Activated CD4-positive, CD25-positive, alpha-beta regulatory T cell treated with anti-CD3 and anti-CD28 coated beads, Interleukin-2, amount 50 U/mL, for 72 hours (primary cell): ENCODE results near the gene MGAT4C.
"Not testable (repeated sequence)": the region's sequence is repeated elsewhere in the genome, so short reads cannot be mapped to it uniquely, and the experiment has no call there.

Experiments used
- DNase-seq: peaks from one replicate; pipeline ENCODE4 v3.0.0; 2021

Gene MGAT4C

GRCh38 chr12:86228656-86229055 lies 27.5 kb downstream of the MGAT4C start:
- DNase-seq: no peak

GRCh38 chr12:86226481-86226880 lies 29.7 kb downstream of the MGAT4C start:
- no peak for DNase-seq

GRCh38 chr12:86216591-86216990 lies 39.6 kb downstream of the MGAT4C start:
- DNase-seq: no peak

- DNase-seq: no peak
These were observed 43.2 kb downstream of the MGAT4C start for GRCh38 chr12:86213012-86213411.

- DNase-seq: no peak
These were observed 57.3 kb downstream of the MGAT4C start for GRCh38 chr12:86198696-86199444.

- no peak for DNase-seq
These were observed 59.7 kb downstream of the MGAT4C start for GRCh38 chr12:86196465-86196864.

- no peak for DNase-seq
These were observed 61.5 kb downstream of the MGAT4C start for GRCh38 chr12:86194721-86195120.

GRCh38 chr12:86193931-86194330 lies 62.3 kb downstream of the MGAT4C start:
- DNase-seq: no peak

GRCh38 chr12:86188226-86188625 lies 68.0 kb downstream of the MGAT4C start:
- DNase-seq: no peak

- no peak for DNase-seq
These were observed 69.7 kb downstream of the MGAT4C start for GRCh38 chr12:86186449-86186848.

- DNase-seq: no peak
These were observed 76.3 kb downstream of the MGAT4C start for GRCh38 chr12:86179855-86180254.

- no peak for DNase-seq
These were observed 82.0 kb downstream of the MGAT4C start for GRCh38 chr12:86174188-86174587.

GRCh38 chr12:86172913-86173443 lies 83.2 kb downstream of the MGAT4C start:
- no peak for DNase-seq

- DNase-seq: no peak
These were observed 86.1 kb downstream of the MGAT4C start for GRCh38 chr12:86170051-86170450.

- no peak for DNase-seq
These were observed 97.2 kb downstream of the MGAT4C start for GRCh38 chr12:86158956-86159355.

GRCh38 chr12:86154620-86155019 lies 101.6 kb downstream of the MGAT4C start:
- DNase-seq: no peak

- DNase-seq: no peak
These were observed 107.6 kb downstream of the MGAT4C start for GRCh38 chr12:86148612-86149011.

GRCh38 chr12:86148071-86148470 lies 108.1 kb downstream of the MGAT4C start:
- DNase-seq: no peak

- DNase-seq: no peak
These were observed 111.0 kb downstream of the MGAT4C start for GRCh38 chr12:86145156-86145555.

- no peak for DNase-seq
These were observed 113.0 kb downstream of the MGAT4C start for GRCh38 chr12:86143162-86143561.

- no peak for DNase-seq
These were observed 116.5 kb downstream of the MGAT4C start for GRCh38 chr12:86139671-86140070.

GRCh38 chr12:86138770-86139169 lies 117.4 kb downstream of the MGAT4C start:
- DNase-seq: no peak

GRCh38 chr12:86137936-86138335 lies 118.3 kb downstream of the MGAT4C start:
- no peak for DNase-seq

GRCh38 chr12:86134561-86134960 lies 121.6 kb downstream of the MGAT4C start:
- no peak for DNase-seq

- not testable (repeated sequence) for DNase-seq
These were observed 129.3 kb downstream of the MGAT4C start for GRCh38 chr12:86126900-86127299.
